Ishikawa (cell line): ENCODE results near the gene BGLAP.

Experiments
- CEBPB ChIP-seq: IDR thresholded peaks from 2 replicates; pipeline ENCODE4 v1.6.1; 2012
- CREB1 ChIP-seq: IDR thresholded peaks from 2 replicates; pipeline ENCODE4 v1.6.1; 2012; ENCODE audit warnings: low read depth
- EGR1 ChIP-seq: IDR thresholded peaks from 2 replicates; pipeline ENCODE4 v1.6.1; 2012
- EP300 ChIP-seq: IDR thresholded peaks from 2 replicates; pipeline ENCODE4 v1.6.1; 2012; ENCODE audit warnings: borderline replicate concordance
- FOXM1 ChIP-seq: IDR thresholded peaks from 2 replicates; pipeline ENCODE4 v1.6.1; 2012; ENCODE audit warnings: low read depth, borderline replicate concordance
- MAX ChIP-seq: IDR thresholded peaks from 2 replicates; pipeline ENCODE4 v1.6.1; 2012
- NFIC ChIP-seq: IDR thresholded peaks from 2 replicates; pipeline ENCODE4 v1.6.1; 2012
- RAD21 ChIP-seq: IDR thresholded peaks from 2 replicates; pipeline ENCODE4 v1.6.1; 2012; ENCODE audit warnings: low read depth
- TAF1 ChIP-seq: IDR thresholded peaks from 2 replicates; pipeline ENCODE4 v1.6.1; 2012; ENCODE audit warnings: low read depth, mild to moderate bottlenecking
- TCF12 ChIP-seq: IDR thresholded peaks from 2 replicates; pipeline ENCODE4 v1.6.1; 2012; ENCODE audit warnings: low read depth
- TEAD4 ChIP-seq: IDR thresholded peaks from 2 replicates; pipeline ENCODE4 v1.6.1; 2012
- YY1 ChIP-seq: IDR thresholded peaks from 2 replicates; pipeline ENCODE4 v1.6.1; 2012; ENCODE audit warnings: low read depth
- ZBTB7A ChIP-seq: IDR thresholded peaks from 2 replicates; pipeline ENCODE4 v1.6.1; 2012; ENCODE audit warnings: low read depth
- TF ChIP-seq, protein P1 (sequence below): IDR thresholded peaks from 2 replicates; pipeline ENCODE4 v1.6.1; 2012
- TF ChIP-seq, protein P2 (sequence below): IDR thresholded peaks from 2 replicates; pipeline ENCODE4 v1.6.1; 2012; ENCODE audit warnings: low read depth, mild to moderate bottlenecking

Gene BGLAP

GRCh38 chr1:156220226-156220625 lies 21.8 kb upstream of the BGLAP start:
- TF ChIP-seq TEAD4 (no peak), YY1 (no peak)

DNA sequence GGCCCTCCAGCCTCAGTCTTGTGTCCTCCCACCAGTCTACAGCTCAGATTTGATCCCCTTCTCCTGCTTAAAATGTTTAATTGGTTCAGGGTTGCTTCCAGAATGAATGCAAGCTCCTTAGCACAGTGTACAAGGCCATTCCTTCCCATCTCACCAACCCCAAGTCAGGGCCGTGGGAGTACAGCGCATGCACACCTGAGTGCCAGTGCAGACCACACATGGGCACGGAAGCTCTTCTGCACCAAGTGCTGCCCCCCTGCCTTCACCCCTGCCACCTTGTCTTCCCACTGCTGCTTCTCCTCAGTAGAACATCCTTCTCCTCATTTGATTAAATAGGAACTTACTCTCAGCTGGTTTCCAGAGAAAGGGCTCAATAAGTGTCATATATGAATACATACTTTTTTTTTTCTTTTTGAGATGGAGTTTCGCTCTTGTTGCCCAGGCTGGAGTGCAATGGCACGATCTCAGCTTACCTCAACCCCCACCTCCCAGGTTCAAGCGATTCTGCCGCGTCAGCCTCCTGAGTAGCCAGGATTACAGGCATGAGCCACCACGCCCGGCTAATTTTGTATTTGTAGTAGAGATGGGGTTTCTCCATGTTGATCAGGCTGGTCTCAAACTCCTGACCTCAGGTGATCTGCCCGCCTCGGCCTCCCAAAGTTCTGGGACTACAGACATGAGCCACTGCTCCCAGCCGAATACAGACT lies 19.8 kb upstream of the BGLAP start:
- no peak for TF ChIP-seq TAF1
- no peak for TF ChIP-seq TCF12
- no peak for TF ChIP-seq ZBTB7A
- TF ChIP-seq, protein P1, sequence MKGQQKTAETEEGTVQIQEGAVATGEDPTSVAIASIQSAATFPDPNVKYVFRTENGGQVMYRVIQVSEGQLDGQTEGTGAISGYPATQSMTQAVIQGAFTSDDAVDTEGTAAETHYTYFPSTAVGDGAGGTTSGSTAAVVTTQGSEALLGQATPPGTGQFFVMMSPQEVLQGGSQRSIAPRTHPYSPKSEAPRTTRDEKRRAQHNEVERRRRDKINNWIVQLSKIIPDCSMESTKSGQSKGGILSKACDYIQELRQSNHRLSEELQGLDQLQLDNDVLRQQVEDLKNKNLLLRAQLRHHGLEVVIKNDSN: no peak
- no peak for TF ChIP-seq RAD21
- TF ChIP-seq TEAD4: no peak
- TF ChIP-seq NFIC: no peak
- no peak for TF ChIP-seq EGR1
- no peak for TF ChIP-seq FOXM1
- no peak for TF ChIP-seq MAX
- no peak for TF ChIP-seq EP300
- no peak for TF ChIP-seq CREB1
- TF ChIP-seq CEBPB: no peak
- TF ChIP-seq, protein P2, sequence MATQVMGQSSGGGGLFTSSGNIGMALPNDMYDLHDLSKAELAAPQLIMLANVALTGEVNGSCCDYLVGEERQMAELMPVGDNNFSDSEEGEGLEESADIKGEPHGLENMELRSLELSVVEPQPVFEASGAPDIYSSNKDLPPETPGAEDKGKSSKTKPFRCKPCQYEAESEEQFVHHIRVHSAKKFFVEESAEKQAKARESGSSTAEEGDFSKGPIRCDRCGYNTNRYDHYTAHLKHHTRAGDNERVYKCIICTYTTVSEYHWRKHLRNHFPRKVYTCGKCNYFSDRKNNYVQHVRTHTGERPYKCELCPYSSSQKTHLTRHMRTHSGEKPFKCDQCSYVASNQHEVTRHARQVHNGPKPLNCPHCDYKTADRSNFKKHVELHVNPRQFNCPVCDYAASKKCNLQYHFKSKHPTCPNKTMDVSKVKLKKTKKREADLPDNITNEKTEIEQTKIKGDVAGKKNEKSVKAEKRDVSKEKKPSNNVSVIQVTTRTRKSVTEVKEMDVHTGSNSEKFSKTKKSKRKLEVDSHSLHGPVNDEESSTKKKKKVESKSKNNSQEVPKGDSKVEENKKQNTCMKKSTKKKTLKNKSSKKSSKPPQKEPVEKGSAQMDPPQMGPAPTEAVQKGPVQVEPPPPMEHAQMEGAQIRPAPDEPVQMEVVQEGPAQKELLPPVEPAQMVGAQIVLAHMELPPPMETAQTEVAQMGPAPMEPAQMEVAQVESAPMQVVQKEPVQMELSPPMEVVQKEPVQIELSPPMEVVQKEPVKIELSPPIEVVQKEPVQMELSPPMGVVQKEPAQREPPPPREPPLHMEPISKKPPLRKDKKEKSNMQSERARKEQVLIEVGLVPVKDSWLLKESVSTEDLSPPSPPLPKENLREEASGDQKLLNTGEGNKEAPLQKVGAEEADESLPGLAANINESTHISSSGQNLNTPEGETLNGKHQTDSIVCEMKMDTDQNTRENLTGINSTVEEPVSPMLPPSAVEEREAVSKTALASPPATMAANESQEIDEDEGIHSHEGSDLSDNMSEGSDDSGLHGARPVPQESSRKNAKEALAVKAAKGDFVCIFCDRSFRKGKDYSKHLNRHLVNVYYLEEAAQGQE: no peak
- TF ChIP-seq YY1: no peak

DNA sequence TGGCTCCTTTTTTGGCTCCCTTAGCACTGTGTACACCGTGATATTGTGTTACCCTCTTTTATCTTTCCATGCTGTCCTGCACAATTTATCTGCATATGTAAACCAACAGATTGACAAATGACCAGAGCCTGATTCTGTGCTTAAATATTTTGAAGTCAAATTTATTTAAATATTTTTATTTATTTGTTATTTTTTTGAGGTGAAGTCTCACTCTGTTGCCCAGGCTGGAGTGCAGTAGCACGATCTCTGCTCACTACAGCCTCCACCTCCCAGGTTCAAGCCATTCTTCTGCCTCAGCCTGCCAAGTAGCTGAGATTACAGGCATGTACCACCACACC lies 16.3 kb upstream of the BGLAP start:
- TF ChIP-seq, protein P2: no peak

DNA sequence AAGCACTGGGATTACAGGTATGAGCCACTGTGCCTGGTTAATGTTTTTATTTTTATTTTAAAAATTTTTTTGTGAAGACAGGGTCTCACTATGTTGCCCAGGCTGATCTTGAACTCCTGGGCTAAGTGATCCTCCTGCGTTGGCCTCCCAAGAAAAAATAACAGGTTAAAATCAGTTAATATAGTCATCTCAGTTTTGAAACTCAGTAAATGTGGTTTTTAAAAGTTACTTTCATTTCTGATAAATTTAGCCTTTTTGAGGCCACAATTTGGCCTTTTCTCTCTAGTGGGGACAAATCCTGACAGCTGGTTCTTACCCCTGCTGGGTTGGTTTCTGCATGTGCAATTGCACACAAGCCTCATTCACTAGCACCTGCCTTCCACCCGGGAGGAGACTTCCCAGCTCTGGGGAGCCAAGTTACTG lies 15.9 kb upstream of the BGLAP start:
- TF ChIP-seq EP300: no peak
- TF ChIP-seq EGR1: no peak
- TF ChIP-seq TAF1: no peak
- no peak for TF ChIP-seq FOXM1
- TF ChIP-seq TCF12: no peak
- TF ChIP-seq CEBPB: no peak
- TF ChIP-seq RAD21: no peak
- no peak for TF ChIP-seq TEAD4
- TF ChIP-seq, protein P2: no peak
- no peak for TF ChIP-seq NFIC
- TF ChIP-seq CREB1: no peak
- TF ChIP-seq, protein P1: no peak
- no peak for TF ChIP-seq ZBTB7A
- TF ChIP-seq MAX: no peak

DNA sequence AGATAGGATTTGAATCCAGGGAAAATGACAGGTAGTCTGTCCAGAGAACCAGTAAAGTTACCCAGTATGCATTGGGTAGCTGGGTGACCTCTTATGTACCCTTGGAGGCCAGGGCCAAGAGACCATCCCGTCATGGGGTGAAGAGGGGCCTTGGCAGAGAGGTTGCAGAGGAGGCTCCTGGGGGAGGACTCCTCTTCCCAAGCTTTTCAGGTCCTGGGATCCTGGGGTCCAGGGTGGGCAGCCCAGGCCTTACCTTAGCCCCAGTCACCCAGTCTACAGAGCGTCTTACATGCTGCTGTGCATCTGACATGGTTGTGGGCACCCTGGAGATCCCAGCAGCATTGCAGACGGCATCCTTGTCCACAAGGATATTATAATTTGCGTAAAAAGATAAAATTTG lies 15.2 kb upstream of the BGLAP start:
- TF ChIP-seq RAD21 (no peak), EGR1 (no peak), TEAD4 (no peak), MAX (no peak), YY1 (no peak), EP300 (no peak), NFIC (no peak), TAF1 (no peak), CEBPB (no peak), TCF12 (no peak), ZBTB7A (no peak), CREB1 (no peak), FOXM1 (no peak)
- TF ChIP-seq, protein P1: no peak
- TF ChIP-seq, protein P2: no peak
